ENCODE data around the gene IHH.

- TF ChIP-seq POLR2A (IDR thresholded peaks at IDR 0.05; ENCODE audit: low read depth, low read length), result no peak
- TF ChIP-seq POLR2AphosphoS5 (IDR thresholded peaks at IDR 0.05; ENCODE audit: low read depth, low read length), result no peak
- no peak for TF ChIP-seq TAF1 (IDR thresholded peaks at IDR 0.05; ENCODE audit: low read depth, low read length)
- TF ChIP-seq SPI1 (IDR thresholded peaks at IDR 0.05; ENCODE audit: low read depth, low read length), result no peak
- no peak for TF ChIP-seq PAX5 (IDR thresholded peaks at IDR 0.05; ENCODE audit: insufficient read depth, low read length, severe bottlenecking)
Observed at GRCh38 chr2:219065484-219065883, 4.8 kb upstream of the IHH start.
